Loucy (cell line): Measurements from ENCODE around the gene TJP1.

ENCODE experiments used
- H2AFZ ChIP-seq: fragments of 200-600 bp; sonication (generic); 2 replicates; pipeline ENCODE4 v1.6.0; 2016; ENCODE audit warnings: antibody characterized with exemption, mild to moderate bottlenecking, low read length, moderate library complexity
- H3F3A ChIP-seq: fragments of 200-600 bp; 2 replicates; pipeline ENCODE4 v1.6.0; 2016; ENCODE audit warnings: antibody characterized with exemption, low read depth, mild to moderate bottlenecking
- H3K27me3 ChIP-seq: fragments of 200-600 bp; sonication (generic); 2 replicates; pipeline ENCODE4 v1.6.1; 2014; ENCODE audit warnings: low read length, mild to moderate bottlenecking; ENCODE audit not compliant: insufficient read depth, poor library complexity, severe bottlenecking
- H3K36me3 ChIP-seq: fragments of 200-600 bp; sonication (generic); 2 replicates; pipeline ENCODE4 v1.6.1; 2016; ENCODE audit warnings: low read length; ENCODE audit not compliant: insufficient read depth
- H3K4me1 ChIP-seq: fragments of 200-600 bp; sonication (generic); 2 replicates; pipeline ENCODE4 v1.5.1; 2014; ENCODE audit warnings: low read length, mild to moderate bottlenecking; ENCODE audit not compliant: insufficient read depth, poor library complexity, severe bottlenecking
- H3K4me2 ChIP-seq: fragments of 200-600 bp; sonication (generic); 2 replicates; pipeline ENCODE4 v1.6.0; 2014; ENCODE audit warnings: antibody characterized with exemption, low read length, low read depth, mild to moderate bottlenecking; ENCODE audit not compliant: poor library complexity, severe bottlenecking
- H3K4me3 ChIP-seq: fragments of 200-600 bp; sonication (generic); 2 replicates; pipeline ENCODE4 v1.5.1; 2014; ENCODE audit warnings: low read length, mild to moderate bottlenecking, mixed read lengths; ENCODE audit not compliant: poor library complexity, severe bottlenecking
- H3K79me2 ChIP-seq: fragments of 200-600 bp; sonication (generic); 2 replicates; pipeline ENCODE4 v1.6.1; 2014; ENCODE audit warnings: low read length; ENCODE audit not compliant: insufficient read depth
- H3K9ac ChIP-seq: fragments of 200-600 bp; sonication (generic); 2 replicates; pipeline ENCODE4 v1.6.0; 2014; ENCODE audit warnings: mild to moderate bottlenecking, low read depth, low read length, moderate library complexity; ENCODE audit not compliant: poor library complexity, severe bottlenecking
- H3K9me2 ChIP-seq: fragments of 200-600 bp; sonication (generic); replicated peaks from 2 replicates; pipeline ENCODE4 v1.6.1; 2016; ENCODE audit warnings: low read depth, low read length, mixed read lengths
- H3K9me3 ChIP-seq: fragments of 200-600 bp; sonication (generic); 2 replicates; pipeline ENCODE4 v1.6.1; 2014; ENCODE audit warnings: mild to moderate bottlenecking, antibody characterized with exemption, low read length, low read depth; ENCODE audit not compliant: insufficient read depth
- H4K20me1 ChIP-seq: fragments of 200-600 bp; sonication (generic); 2 replicates; pipeline ENCODE4 v1.6.0; 2014; ENCODE audit warnings: antibody characterized with exemption, low read length, mild to moderate bottlenecking; ENCODE audit not compliant: insufficient read depth, poor library complexity, severe bottlenecking
- EZH2phosphoT487 ChIP-seq: fragments of 200-600 bp; IDR thresholded peaks from 2 replicates; pipeline ENCODE4 v1.6.1; 2018; ENCODE audit warnings: antibody characterized with exemption, mild to moderate bottlenecking, moderate library complexity, borderline replicate concordance
- TF ChIP-seq, protein P1 (sequence below): fragments of 200-600 bp; sonication (generic); conservative IDR thresholded peaks from 2 replicates; pipeline ENCODE4 v1.5.1; 2014; ENCODE audit warnings: mild to moderate bottlenecking, antibody characterized with exemption, low read length

The TJP1 gene

DNA sequence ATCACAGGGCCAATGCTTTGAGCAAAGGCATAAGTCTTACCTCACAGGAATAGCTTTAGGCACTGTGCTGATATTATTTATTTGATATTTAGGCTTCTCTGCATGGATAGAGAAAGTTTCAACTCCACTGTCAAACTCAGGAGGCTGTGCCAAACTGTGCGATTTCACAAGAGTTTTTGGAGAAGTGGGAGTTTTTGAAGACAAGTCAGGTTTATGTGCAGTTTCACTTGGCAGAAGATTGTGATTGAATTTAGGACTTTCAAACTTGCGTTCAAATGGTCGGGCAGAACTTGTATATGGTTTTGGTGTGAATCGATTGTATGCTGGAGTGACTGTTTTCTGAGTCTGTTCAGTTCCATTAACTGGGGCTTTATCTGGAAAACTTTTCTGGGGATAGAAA lies 113.7 kb downstream of the TJP1 start:
- Histone ChIP-seq H2AFZ (no peak overlapping the region), H3K4me1 (no peaks in the 10 kb centered on the region), H3K36me3 (no peaks in the 10 kb centered on the region), H3K4me3 (no peak overlapping the region), H3K9ac (no peak overlapping the region), H3K27me3 (no peaks in the 10 kb centered on the region), H3K9me2 (no peaks in the 10 kb centered on the region), H3F3A (no peaks in the 10 kb centered on the region), H3K4me2 (no peak overlapping the region), H4K20me1 (no peaks in the 10 kb centered on the region), H3K9me3 (no peaks in the 10 kb centered on the region), H3K79me2 (no peaks in the 10 kb centered on the region)
- TF ChIP-seq, protein P1, sequence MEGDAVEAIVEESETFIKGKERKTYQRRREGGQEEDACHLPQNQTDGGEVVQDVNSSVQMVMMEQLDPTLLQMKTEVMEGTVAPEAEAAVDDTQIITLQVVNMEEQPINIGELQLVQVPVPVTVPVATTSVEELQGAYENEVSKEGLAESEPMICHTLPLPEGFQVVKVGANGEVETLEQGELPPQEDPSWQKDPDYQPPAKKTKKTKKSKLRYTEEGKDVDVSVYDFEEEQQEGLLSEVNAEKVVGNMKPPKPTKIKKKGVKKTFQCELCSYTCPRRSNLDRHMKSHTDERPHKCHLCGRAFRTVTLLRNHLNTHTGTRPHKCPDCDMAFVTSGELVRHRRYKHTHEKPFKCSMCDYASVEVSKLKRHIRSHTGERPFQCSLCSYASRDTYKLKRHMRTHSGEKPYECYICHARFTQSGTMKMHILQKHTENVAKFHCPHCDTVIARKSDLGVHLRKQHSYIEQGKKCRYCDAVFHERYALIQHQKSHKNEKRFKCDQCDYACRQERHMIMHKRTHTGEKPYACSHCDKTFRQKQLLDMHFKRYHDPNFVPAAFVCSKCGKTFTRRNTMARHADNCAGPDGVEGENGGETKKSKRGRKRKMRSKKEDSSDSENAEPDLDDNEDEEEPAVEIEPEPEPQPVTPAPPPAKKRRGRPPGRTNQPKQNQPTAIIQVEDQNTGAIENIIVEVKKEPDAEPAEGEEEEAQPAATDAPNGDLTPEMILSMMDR, result no peak

DNA sequence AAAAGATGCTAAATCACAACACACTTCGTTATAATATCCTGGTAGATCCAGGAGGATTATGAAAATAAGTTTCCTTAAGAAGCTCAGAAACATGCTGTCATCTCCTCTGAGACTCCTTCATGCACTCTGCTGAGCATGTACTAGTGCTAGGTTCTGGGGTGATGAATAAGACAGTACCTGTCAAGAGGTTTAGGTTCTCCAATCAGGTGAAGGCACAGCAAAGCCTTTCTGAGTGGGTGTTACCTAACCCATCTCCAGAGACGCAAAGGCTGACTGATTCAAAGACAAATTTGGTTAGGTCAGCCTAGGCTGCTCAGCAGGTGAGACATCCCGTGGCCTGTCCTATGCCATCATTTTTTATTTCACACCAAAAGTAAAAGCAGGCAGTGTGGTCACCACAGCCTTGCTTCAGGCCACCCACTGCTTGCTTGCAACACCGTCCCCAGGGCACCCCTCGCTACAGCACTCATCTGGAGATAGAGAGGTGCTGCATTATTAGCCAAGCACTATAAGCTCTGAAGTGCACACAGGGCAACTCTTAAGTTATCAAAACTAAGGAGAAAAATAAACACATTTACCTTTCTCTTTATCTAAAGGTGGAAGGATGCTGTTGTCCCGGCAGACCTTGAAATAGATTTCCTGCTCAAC lies 117.2 kb downstream of the TJP1 start:
- no peak for TF ChIP-seq EZH2phosphoT487
- TF ChIP-seq, protein P1, result no peak
- Histone ChIP-seq H3K4me2 (no peak overlapping the region), H3K9ac (no peak overlapping the region), H3F3A (no peaks in the 10 kb centered on the region), H4K20me1 (no peaks in the 10 kb centered on the region), H3K9me3 (no peaks in the 10 kb centered on the region), H3K4me1 (no peaks in the 10 kb centered on the region), H3K27me3 (no peaks in the 10 kb centered on the region), H3K79me2 (no peaks in the 10 kb centered on the region), H2AFZ (no peak overlapping the region), H3K36me3 (no peaks in the 10 kb centered on the region), H3K9me2 (no peaks in the 10 kb centered on the region), H3K4me3 (no peak overlapping the region)

DNA sequence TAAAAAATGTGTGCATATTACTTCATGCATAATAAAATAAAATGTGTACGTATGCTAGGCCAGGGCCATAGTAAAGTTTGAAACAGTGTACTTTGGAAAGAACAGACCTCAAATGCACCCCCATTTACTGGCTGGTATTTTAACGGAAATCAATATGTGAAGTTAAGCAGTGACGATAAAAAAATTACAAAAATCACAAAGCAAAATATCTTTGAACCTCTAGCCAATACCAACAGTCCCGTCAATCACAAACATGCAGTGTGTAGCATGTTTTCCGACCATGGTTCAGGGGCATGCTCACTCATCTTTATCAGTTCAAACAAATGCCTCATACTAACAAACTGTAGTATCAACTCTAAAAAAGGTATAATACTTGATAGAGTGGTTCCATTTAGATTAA lies 121.1 kb downstream of the TJP1 start:
- H3K9ac ChIP-seq, result no peak overlapping the region
- no peaks in the 10 kb centered on the region for H3K9me2 ChIP-seq
- H3K36me3 ChIP-seq, result no peaks in the 10 kb centered on the region
- no peaks in the 10 kb centered on the region for H4K20me1 ChIP-seq
- H3F3A ChIP-seq, result no peaks in the 10 kb centered on the region
- H3K9me3 ChIP-seq, result no peaks in the 10 kb centered on the region
- H2AFZ ChIP-seq, result no peak overlapping the region
- no peaks in the 10 kb centered on the region for H3K27me3 ChIP-seq
- H3K4me2 ChIP-seq, result no peak overlapping the region
- no peak overlapping the region for H3K4me3 ChIP-seq
- no peaks in the 10 kb centered on the region for H3K79me2 ChIP-seq
- TF ChIP-seq EZH2phosphoT487, result no peak
- TF ChIP-seq, protein P1, result no peak
- H3K4me1 ChIP-seq, result no peaks in the 10 kb centered on the region
